HG02840 (cell line): ENCODE data around the gene CUBN.

Source experiments
- ATAC-seq: cut with Tn5 transposase; IDR thresholded peaks from one replicate; pipeline ENCODE4 v1.9.1; 2021; ENCODE audit warnings: mild to moderate bottlenecking, moderate library complexity, moderate number of reproducible peaks; ENCODE audit not compliant: unreplicated experiment, low FRiP score

The CUBN gene

GRCh38 chr10:16999665-17000451, 129.8 kb downstream of the CUBN start:
- no peak for ATAC-seq

GRCh38 chr10:16996530-16996964, 133.1 kb downstream of the CUBN start:
- ATAC-seq: no peak

- ATAC-seq: no peak
Measured at GRCh38 chr10:16995867-16996529, 133.6 kb downstream of the CUBN start.

- ATAC-seq: no peak
Measured at GRCh38 chr10:16993186-16993585, 136.4 kb downstream of the CUBN start.

GRCh38 chr10:16992611-16993119, 136.9 kb downstream of the CUBN start:
- no peak for ATAC-seq

GRCh38 chr10:16991011-16991410, 138.6 kb downstream of the CUBN start:
- no peak for ATAC-seq

GRCh38 chr10:16989826-16990293, 139.8 kb downstream of the CUBN start:
- ATAC-seq: no peak

GRCh38 chr10:16988900-16989299, 140.7 kb downstream of the CUBN start:
- no peak for ATAC-seq

GRCh38 chr10:16987976-16988610, 141.5 kb downstream of the CUBN start:
- ATAC-seq: no peak

GRCh38 chr10:16987206-16987621, 142.4 kb downstream of the CUBN start:
- no peak for ATAC-seq

- no peak for ATAC-seq
Measured at GRCh38 chr10:16986406-16987205, 143.0 kb downstream of the CUBN start.

- ATAC-seq: no peak
Measured at GRCh38 chr10:16986082-16986405, 143.6 kb downstream of the CUBN start.

GRCh38 chr10:16984242-16984641, 145.4 kb downstream of the CUBN start:
- ATAC-seq: no peak

GRCh38 chr10:16976803-16977202, 152.8 kb downstream of the CUBN start:
- ATAC-seq: no peak

GRCh38 chr10:16975188-16975587, 154.4 kb downstream of the CUBN start:
- ATAC-seq: no peak

- ATAC-seq: no peak
Measured at GRCh38 chr10:16968416-16969041, 161.1 kb downstream of the CUBN start.

- no peak for ATAC-seq
Measured at GRCh38 chr10:16967866-16968415, 161.7 kb downstream of the CUBN start.

GRCh38 chr10:16966991-16967865, 162.4 kb downstream of the CUBN start:
- ATAC-seq: no peak
